Mesenchymal stem cell (in vitro differentiated cells and primary cell): Measurements from ENCODE around the gene CCNE1.

Experiments used
- DNase-seq: peaks from one replicate; pipeline ENCODE4 v3.0.0-alpha.2; 2013
- H2AFZ ChIP-seq: one replicate; pipeline ENCODE4 v1.6.1; 2013; ENCODE audit warnings: low read depth, mild to moderate bottlenecking, control low read depth, inconsistent platforms, low read length, moderate library complexity
- H2AK5ac ChIP-seq: 2 replicates; pipeline ENCODE4 v1.6.1; 2013; ENCODE audit warnings: low read length, moderate library complexity, mild to moderate bottlenecking, inconsistent platforms; ENCODE audit not compliant: severe bottlenecking
- H2BK120ac ChIP-seq: one replicate; pipeline ENCODE4 v1.6.1; 2013; ENCODE audit warnings: low read depth, mild to moderate bottlenecking, inconsistent platforms, low read length, moderate library complexity
- H2BK12ac ChIP-seq, 2 experiments: one replicate each; pipeline ENCODE4 v1.6.1; 2013; ENCODE audit warnings: inconsistent platforms in 2 of 2, low read length in 2 of 2, mild to moderate bottlenecking in 2 of 2, moderate library complexity in 2 of 2, control low read depth in 1 of 2
- H2BK15ac ChIP-seq: one replicate; pipeline ENCODE4 v1.6.1; 2013; ENCODE audit warnings: mild to moderate bottlenecking, low read depth, inconsistent platforms; ENCODE audit not compliant: poor library complexity, severe bottlenecking
- H2BK5ac ChIP-seq: 2 replicates; pipeline ENCODE4 v1.6.1; 2013; ENCODE audit warnings: low read depth, mild to moderate bottlenecking, low read length, control low read depth, inconsistent platforms; ENCODE audit not compliant: poor library complexity, severe bottlenecking
- H3K14ac ChIP-seq, 2 experiments: one replicate each; pipeline ENCODE4 v1.6.1; 2013; ENCODE audit warnings: inconsistent platforms in 2 of 2, low read length in 2 of 2, control low read depth in 1 of 2, mild to moderate bottlenecking in 1 of 2, moderate library complexity in 1 of 2
- H3K18ac ChIP-seq, 2 experiments: one replicate each; pipeline ENCODE4 v1.6.1; 2013; ENCODE audit warnings: inconsistent platforms in 2 of 2, low read length in 2 of 2, control low read depth in 1 of 2, low read depth in 1 of 2, mild to moderate bottlenecking in 1 of 2
- H3K23ac ChIP-seq, 2 experiments: one replicate each; pipeline ENCODE4 v1.6.1; 2013; ENCODE audit warnings: inconsistent platforms in 2 of 2, low read length in 2 of 2, mild to moderate bottlenecking in 2 of 2, moderate library complexity in 2 of 2, control low read depth in 1 of 2
- H3K27ac ChIP-seq: 2 replicates; pipeline ENCODE4 v1.5.1; 2013; ENCODE audit warnings: mild to moderate bottlenecking, moderate library complexity, low read length, control low read depth, inconsistent platforms; ENCODE audit not compliant: poor library complexity, severe bottlenecking
- H3K27me3 ChIP-seq, 2 experiments: 2 replicates each; pipeline versions ENCODE4 v1.6.1 to v1.7.0; 2013; ENCODE audit warnings: low read length in 2 of 2, mild to moderate bottlenecking in 2 of 2, moderate library complexity in 2 of 2, control low read depth in 1 of 2, inconsistent platforms in 1 of 2; ENCODE audit not compliant: control insufficient read depth in 1 of 2, insufficient read depth in 1 of 2
- H3K36me3 ChIP-seq, 2 experiments: 2 replicates each; pipeline versions ENCODE4 v1.6.1 to v1.7.0; 2013; ENCODE audit warnings: low read length in 2 of 2, control low read depth in 1 of 2, inconsistent platforms in 1 of 2, low read depth in 1 of 2, mild to moderate bottlenecking in 1 of 2; ENCODE audit not compliant: insufficient read depth in 2 of 2, control insufficient read depth in 1 of 2
- H3K4ac ChIP-seq, 2 experiments: one replicate each; pipeline ENCODE4 v1.6.1; 2013; ENCODE audit warnings: inconsistent platforms in 2 of 2, low read length in 2 of 2, mild to moderate bottlenecking in 2 of 2, moderate library complexity in 2 of 2, control low read depth in 1 of 2, low read depth in 1 of 2
- H3K4me1 ChIP-seq: 2 replicates; pipeline ENCODE4 v1.6.1; 2013; ENCODE audit warnings: low read depth, low read length, control low read depth; ENCODE audit not compliant: control insufficient read depth, insufficient read depth
- H3K4me2 ChIP-seq: 2 replicates; pipeline ENCODE4 v1.6.1; 2013; ENCODE audit warnings: low read length, mild to moderate bottlenecking, inconsistent platforms; ENCODE audit not compliant: poor library complexity, severe bottlenecking
- H3K4me3 ChIP-seq, 2 experiments: 2 replicates each; pipeline versions ENCODE4 v1.5.1 to v1.7.0; 2013; ENCODE audit warnings: low read length in 2 of 2, mild to moderate bottlenecking in 2 of 2, control low read depth in 1 of 2, low read depth in 1 of 2; ENCODE audit not compliant: insufficient read depth in 1 of 2
- H3K79me1 ChIP-seq: replicated peaks from 2 replicates; pipeline ENCODE4 v1.6.1; 2013; ENCODE audit warnings: mild to moderate bottlenecking, control low read depth, low read length, inconsistent platforms; ENCODE audit not compliant: poor library complexity, severe bottlenecking
- H3K9ac ChIP-seq: 2 replicates; pipeline ENCODE4 v1.7.0; 2013; ENCODE audit warnings: mild to moderate bottlenecking, low read length, moderate library complexity
- H3K9me3 ChIP-seq: 2 replicates; pipeline ENCODE4 v1.7.0; 2013; ENCODE audit warnings: mild to moderate bottlenecking, low read length; ENCODE audit not compliant: control insufficient read depth
- H4K8ac ChIP-seq: one replicate; pipeline ENCODE4 v1.6.1; 2013; ENCODE audit warnings: inconsistent platforms, mild to moderate bottlenecking, low read length, moderate library complexity
- H4K91ac ChIP-seq: one replicate; pipeline ENCODE4 v1.6.1; 2013; ENCODE audit warnings: mild to moderate bottlenecking, low read length, inconsistent platforms
- WGBS: methylation state at CpG from one replicate; pipeline ENCODE4 v1.1.7; 2013; ENCODE audit warnings: mixed read lengths; 5-methylcytosine and 5-hydroxymethylcytosine counted together

CCNE1 gene

DNA sequence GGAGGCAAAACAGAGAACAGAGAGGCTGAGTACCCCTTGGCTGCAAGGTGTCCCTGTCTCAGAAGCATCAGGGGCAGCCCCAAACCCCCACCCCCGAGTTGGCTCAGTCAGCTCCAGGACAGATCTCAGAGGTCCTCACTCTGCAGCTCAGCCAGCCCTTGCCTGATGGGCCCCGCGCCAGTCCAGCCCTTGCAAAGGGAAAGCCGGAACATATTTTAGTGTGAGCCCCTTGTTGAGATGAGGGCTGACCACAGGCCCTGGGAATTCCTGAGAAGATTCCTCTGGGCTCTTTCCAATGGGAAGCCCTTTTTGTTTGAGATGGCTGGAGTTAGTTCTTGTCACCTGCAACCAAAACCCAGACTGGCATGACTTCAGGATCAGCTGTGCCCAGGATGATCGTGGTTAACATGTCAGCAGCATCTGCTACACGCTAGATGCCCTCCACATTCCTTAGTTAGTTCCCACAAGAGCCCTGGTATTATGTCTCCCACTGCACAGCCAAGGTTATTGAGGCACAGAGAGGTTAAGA is 33.9 kb upstream of the CCNE1 start:
- Histone ChIP-seq H3K9me3 (no peaks in the 10 kb centered on the region), H2BK5ac (no peak overlapping the region), H4K8ac (no peak overlapping the region), H3K14ac (peak overlapping the region in 1 of 2 experiments; percentile 71), H3K4me1 (peaks cover 6% of the 10 kb centered on the region), H3K23ac (no peak overlapping the region), H3K9ac (no peak overlapping the region), H4K91ac (peak overlapping the region; percentile 30), H3K4me2 (no peak overlapping the region), H2BK15ac (no peak overlapping the region), H3K18ac (peak overlapping the region; percentile 38 to 66), H2BK120ac (no peak overlapping the region), H2BK12ac (peak overlapping the region; percentile 38 to 45), H2AFZ (no peak overlapping the region), H3K27ac (no peak overlapping the region), H3K4me3 (no peak overlapping the region), H3K4ac (no peak overlapping the region), H3K36me3 (no peaks in the 10 kb centered on the region), H3K27me3 (peaks cover 11 to 37% of the 10 kb centered on the region in 2 experiments), H3K79me1 (no peaks in the 10 kb centered on the region), H2AK5ac (no peak overlapping the region)
- peak; percentile 6 for DNase-seq
- 94% methylated on average over 5 of the region's 6 CpGs for WGBS

DNA sequence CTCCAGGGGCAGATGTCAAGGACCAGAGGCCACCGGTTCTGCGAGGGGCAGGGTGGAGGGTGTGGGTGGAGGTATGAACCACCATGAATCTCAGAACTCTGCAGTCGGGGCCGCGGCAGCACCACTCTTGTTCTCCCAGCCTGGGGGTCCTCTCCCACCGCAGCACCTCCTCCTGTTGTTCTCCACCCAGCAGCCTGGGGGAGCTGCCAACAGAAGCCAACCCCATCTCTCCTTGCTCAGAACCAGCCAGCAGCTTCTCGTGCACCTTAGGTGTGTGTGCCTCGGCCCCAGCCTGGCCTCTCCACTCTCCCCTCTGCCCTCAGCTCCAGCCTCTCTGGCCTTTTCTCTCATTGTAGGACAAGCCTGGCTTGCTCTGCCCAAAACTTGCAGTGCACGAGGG is 31.9 kb upstream of the CCNE1 start:
- no peaks in the 10 kb centered on the region for H3K9me3 ChIP-seq

DNA sequence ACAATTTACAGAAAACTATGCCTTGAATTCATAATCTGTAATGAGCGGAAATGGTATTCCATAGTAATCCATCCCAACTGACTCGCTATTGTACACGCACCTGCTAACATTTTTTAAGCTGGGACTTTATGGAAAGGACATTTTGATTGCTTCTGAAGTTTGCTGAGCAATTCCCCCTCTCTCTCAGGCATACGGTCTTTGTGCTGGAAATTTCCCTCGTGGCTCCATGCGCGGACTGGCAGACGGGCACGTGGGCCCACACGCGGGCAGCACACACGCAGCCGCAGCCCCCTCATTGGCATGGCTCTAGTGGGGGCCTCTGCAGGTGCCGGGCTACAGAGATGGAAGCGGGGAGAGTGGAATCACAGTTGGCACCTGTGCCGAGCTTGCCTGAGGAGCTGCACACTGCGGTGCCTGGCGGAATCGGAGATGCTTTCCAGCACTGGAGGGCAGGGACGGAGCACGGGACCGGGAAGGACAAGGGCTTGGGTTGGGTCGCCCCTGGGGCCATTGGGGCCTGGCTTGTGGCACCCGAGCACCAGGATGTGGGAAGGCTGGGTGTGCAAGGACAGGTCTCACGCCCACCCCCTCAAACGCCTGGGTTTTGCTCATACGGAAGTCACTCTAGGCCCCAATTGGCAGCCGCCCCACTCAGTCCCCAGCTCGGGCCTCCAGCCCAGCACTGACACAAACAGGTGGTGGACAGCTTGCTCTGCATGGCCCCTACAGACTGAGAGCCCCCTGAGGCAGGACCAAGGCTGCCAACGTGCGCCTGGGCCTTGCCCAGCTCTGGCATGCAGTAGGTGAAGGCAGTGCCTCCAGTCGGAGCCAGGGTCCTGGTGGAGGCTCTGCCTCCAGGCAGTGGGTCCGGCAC is 30.2 kb upstream of the CCNE1 start:
- Histone ChIP-seq H4K8ac (no peak overlapping the region), H2AK5ac (no peak overlapping the region), H2BK12ac (peak overlapping the region in 1 of 2 experiments; percentile 26), H2AFZ (no peak overlapping the region), H3K4me3 (peak overlapping the region in 1 of 2 experiments; percentile 8), H3K79me1 (no peaks in the 10 kb centered on the region), H3K14ac (peak overlapping the region in 1 of 2 experiments; percentile 75), H3K4me2 (no peak overlapping the region), H2BK15ac (no peak overlapping the region), H4K91ac (no peak overlapping the region), H3K9me3 (no peaks in the 10 kb centered on the region), H3K23ac (no peak overlapping the region), H3K4ac (no peak overlapping the region), H3K36me3 (no peaks in the 10 kb centered on the region), H2BK5ac (no peak overlapping the region), H3K27me3 (peaks cover 9 to 24% of the 10 kb centered on the region in 2 experiments), H3K9ac (no peak overlapping the region), H2BK120ac (no peak overlapping the region), H3K4me1 (no peaks in the 10 kb centered on the region), H3K18ac (no peak overlapping the region), H3K27ac (no peak overlapping the region)
- WGBS = 90% methylated on average over 32 of the region's 33 CpGs
- DNase-seq = no peak

More for the DNA sequence above, 31.9 kb upstream of the CCNE1 start:
- Histone ChIP-seq H3K9ac (no peak overlapping the region), H2BK120ac (no peak overlapping the region), H3K23ac (no peak overlapping the region), H3K4me2 (no peak overlapping the region), H3K4me3 (no peak overlapping the region), H3K4ac (no peak overlapping the region), H2AK5ac (no peak overlapping the region), H3K79me1 (no peaks in the 10 kb centered on the region), H4K8ac (peak overlapping the region; percentile 76), H3K27me3 (peaks cover 9 to 33% of the 10 kb centered on the region in 2 experiments), H3K18ac (no peak overlapping the region), H2BK12ac (peak overlapping the region in 1 of 2 experiments; percentile 49), H3K36me3 (no peaks in the 10 kb centered on the region), H2BK5ac (no peak overlapping the region), H3K27ac (no peak overlapping the region), H3K4me1 (peaks cover 3% of the 10 kb centered on the region), H4K91ac (no peak overlapping the region), H3K14ac (no peak overlapping the region), H2AFZ (no peak overlapping the region), H2BK15ac (peak overlapping the region; percentile 44)
- no peak for DNase-seq
- 74% methylated on average over 7 of the region's 9 CpGs for WGBS

DNA sequence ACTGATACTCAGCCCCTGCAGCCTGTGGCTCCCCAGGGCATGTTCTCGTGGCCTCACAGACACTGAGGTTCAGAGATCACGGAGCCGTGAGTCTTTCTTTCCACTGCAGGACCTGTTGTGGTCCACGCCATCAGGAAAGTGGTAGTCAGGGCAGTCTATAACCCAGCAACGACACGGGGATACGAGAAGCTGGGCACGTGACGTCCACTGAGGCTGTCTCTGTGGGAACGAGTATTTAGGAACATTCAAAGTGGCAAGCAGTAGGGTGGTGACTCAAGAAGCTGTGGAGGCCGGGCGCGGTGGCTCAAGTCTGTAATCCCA is 29.6 kb upstream of the CCNE1 start:
- Histone ChIP-seq H4K91ac (no peak overlapping the region), H3K27me3 (peaks cover 9 to 23% of the 10 kb centered on the region in 2 experiments), H3K4me3 (peak overlapping the region in 1 of 2 experiments; percentile 7), H2BK5ac (no peak overlapping the region), H2BK12ac (no peak overlapping the region), H3K9ac (no peak overlapping the region), H4K8ac (no peak overlapping the region), H3K23ac (no peak overlapping the region), H3K4me1 (no peaks in the 10 kb centered on the region), H2AFZ (no peak overlapping the region), H3K14ac (peak overlapping the region in 1 of 2 experiments; percentile 75), H3K4me2 (no peak overlapping the region), H3K18ac (no peak overlapping the region), H3K4ac (no peak overlapping the region), H3K36me3 (no peaks in the 10 kb centered on the region), H2BK120ac (no peak overlapping the region), H2BK15ac (no peak overlapping the region), H3K9me3 (no peaks in the 10 kb centered on the region), H2AK5ac (no peak overlapping the region), H3K79me1 (no peaks in the 10 kb centered on the region), H3K27ac (no peak overlapping the region)
- DNase-seq = no peak
- WGBS = 92% methylated on average over 13 of the region's 13 CpGs
